ENCODE data around the gene PSG4. TPM values are rescaled to one million over a fixed set of nuclear protein-coding genes. Genes with fewer than 3 reads are reported as not detected.

The PSG4 gene
- total RNA-seq, 1 experiment from 2014 or later: not detected

- Histone ChIP-seq H3K14ac (ENCODE audit: insufficient read depth, low read length) (no peak overlapping the region), H4K5ac (ENCODE audit: insufficient read length, low read depth, low read length) (no peak overlapping the region), H4K20me1 (ENCODE audit: control insufficient read depth, insufficient read depth, insufficient read length) (no peaks in the 10 kb centered on the region), H3K4me1 (ENCODE audit: insufficient read depth, low read length) (no peaks in the 10 kb centered on the region), H3K79me2 (ENCODE audit: insufficient read depth, low read length) (no peaks in the 10 kb centered on the region), H3K79me1 (ENCODE audit: insufficient read depth, low read depth, low read length, poor library complexity, severe bottlenecking) (no peaks in the 10 kb centered on the region), H3K4me2 (ENCODE audit: insufficient read depth, insufficient read length, low read length) (no peak overlapping the region), H4K91ac (ENCODE audit: insufficient read length, low read depth, low read length) (no peak overlapping the region), H2BK12ac (ENCODE audit: insufficient read length, low read depth, low read length) (no peak overlapping the region), H3K27ac (ENCODE audit: insufficient read length, low read depth, low read length) (no peak overlapping the region), H2BK20ac (ENCODE audit: low read depth, low read length, poor library complexity, severe bottlenecking) (no peak overlapping the region), H4K8ac (replicated peaks; ENCODE audit: insufficient read length, low read depth, low read length) (no peak overlapping the region), H3K23me2 (ENCODE audit: insufficient read length, low read depth, low read length, poor library complexity, severe bottlenecking) (no peaks in the 10 kb centered on the region), H3K9ac (ENCODE audit: extremely low read depth, insufficient read length, low read length) (no peak overlapping the region), H3K18ac (ENCODE audit: insufficient read length, low read depth, low read length) (no peak overlapping the region), H3T11ph (ENCODE audit: low read length) (no peak overlapping the region), H3K23ac (ENCODE audit: insufficient read length, low read depth, low read length) (no peak overlapping the region), H2AK5ac (ENCODE audit: insufficient read length, low read length) (no peak overlapping the region), H3K27me3 (ENCODE audit: insufficient read depth, low read length) (no peaks in the 10 kb centered on the region), H2BK15ac (ENCODE audit: low read depth, low read length) (no peak overlapping the region), H2BK5ac (ENCODE audit: insufficient read length, low read length) (no peak overlapping the region), H3K9me3 (ENCODE audit: control insufficient read depth, low read depth, low read length) (peaks cover 63% of the 10 kb centered on the region), H2BK120ac (ENCODE audit: low read depth, low read length, poor library complexity, severe bottlenecking) (no peak overlapping the region), H3K56ac (ENCODE audit: insufficient read length, low read depth, low read length) (no peak overlapping the region), H3K4ac (ENCODE audit: low read depth, low read length) (no peak overlapping the region), H2AFZ (ENCODE audit: low read length) (no peak overlapping the region)
- DNase-seq: no peak
- no peak for TF ChIP-seq CTCF (conservative IDR thresholded peaks at IDR 0.05)
- no peaks in the 10 kb centered on the region for H3K4me1 Mint-ChIP-seq
- H3K27me3 Mint-ChIP-seq (ENCODE audit: low read depth): peaks cover 2% of the 10 kb centered on the region; the same call in 1 of the 2 replicates
- peaks cover 0 to 39% (median 21%) of the 10 kb centered on the region in 3 experiments; a peak in 5 of 7 replicates for H3K36me3 Mint-ChIP-seq (ENCODE audit: insufficient read depth in 1 of 3, low read depth in 3 of 3)
- no CpG with 5 or more reads among the region's 1 CpG for WGBS (ENCODE audit: extremely low coverage, insufficient read length, low lambda C conversion rate)
- no peak overlapping the region for H3K4me3 Mint-ChIP-seq
- H3K27ac Mint-ChIP-seq: no peak overlapping the region
- peaks cover 85 to 93% of the 10 kb centered on the region in 2 experiments for H3K9me3 Mint-ChIP-seq
These were observed 57.2 kb downstream of the PSG4 start for GRCh38 chr19:43148233-43148632.

Other genes starting within 250 kb of the PSG4 start
- gene PSG11, start 179.2 kb downstream of the PSG4 start, total RNA-seq (2021): not detected in 2 replicates
- gene PSG2, start 122.9 kb downstream of the PSG4 start, total RNA-seq (2021): not detected in 2 replicates
- not detected in 2 replicates for gene PSG5, start 19.1 kb downstream of the PSG4 start, total RNA-seq (2021)
- not detected in 2 replicates for gene PSG9, start 63.9 kb upstream of the PSG4 start, total RNA-seq (2021)
- 0.09 TPM in 1 of 2 replicates, not detected in the other for gene CD177, start 148.0 kb upstream of the PSG4 start, total RNA-seq (2021)
- gene TEX101, start 209.3 kb upstream of the PSG4 start, total RNA-seq (2021): not detected in 2 replicates